ENCODE results near the gene PCMT1.

The PCMT1 gene

DNA sequence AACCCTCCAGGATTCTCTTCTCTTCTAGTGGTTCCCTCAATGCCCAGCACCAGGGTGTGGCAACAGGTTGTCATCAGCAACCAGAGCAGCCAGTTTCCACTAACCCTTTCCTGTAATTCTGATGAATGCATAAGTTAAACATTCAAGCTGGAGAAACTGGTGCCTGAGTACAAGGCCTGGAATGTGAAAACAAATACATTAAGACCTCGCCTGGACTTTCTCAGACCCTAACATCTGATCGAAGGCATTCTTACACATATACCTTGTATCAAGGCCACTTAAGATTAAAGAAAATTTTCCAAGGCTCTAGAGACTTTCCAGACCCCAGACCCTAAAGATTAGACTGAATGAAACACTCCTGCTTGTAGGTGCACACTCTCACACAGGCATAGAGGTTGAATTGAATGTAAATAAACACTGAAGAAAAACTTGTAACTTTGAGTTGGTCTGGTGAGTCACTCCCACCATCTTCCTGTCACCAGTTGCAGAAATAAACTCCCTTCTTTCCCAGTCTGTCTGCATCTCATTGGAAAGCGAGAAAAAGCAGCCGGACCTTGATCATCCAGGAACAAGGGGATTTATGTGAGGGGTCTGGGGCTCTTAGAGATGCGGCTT lies 105.6 kb downstream of the PCMT1 start:
- Histone ChIP-seq H3K36me3 (ENCODE audit: control insufficient read depth, insufficient read depth, low read length) (no peaks in the 10 kb centered on the region), H3K4me3 (ENCODE audit: low read depth, low read length) (no peak overlapping the region), H3K4me1 (ENCODE audit: control insufficient read depth, insufficient read depth, low read length) (peaks cover 15% of the 10 kb centered on the region), H3K9me3 (ENCODE audit: control insufficient read depth, insufficient read depth, low read depth, low read length) (no peaks in the 10 kb centered on the region), H3K27ac (ENCODE audit: low read depth, low read length) (no peak overlapping the region), H3K27me3 (ENCODE audit: control insufficient read depth, insufficient read depth, low read length) (0 out of 2 replicates have a peak, but pooled peaks cover under 1% of the 10 kb centered on the region), H3K9ac (ENCODE audit: low read length) (no peak overlapping the region)

DNA sequence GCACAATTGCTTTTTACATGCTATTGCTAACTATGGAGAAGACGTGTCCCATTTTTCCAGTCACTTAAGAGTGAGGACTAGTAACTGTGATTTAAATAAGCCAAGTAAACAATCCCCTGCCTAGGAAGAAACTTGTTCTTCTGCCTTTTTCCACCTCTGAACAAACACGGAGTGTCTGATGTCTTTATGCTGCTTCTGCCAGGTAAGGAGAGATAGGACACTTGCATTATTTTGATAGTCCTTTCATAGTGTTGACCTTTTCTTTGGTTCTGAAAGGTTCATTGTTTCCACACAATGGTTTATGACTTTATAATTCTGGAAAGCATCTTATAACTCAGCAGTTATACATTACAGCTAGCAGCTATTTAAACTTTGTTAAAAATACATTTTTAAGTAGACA lies 106.2 kb downstream of the PCMT1 start:
- Histone ChIP-seq H3K9ac (ENCODE audit: low read length) (no peak overlapping the region), H3K4me1 (ENCODE audit: control insufficient read depth, insufficient read depth, low read length) (peaks cover 17% of the 10 kb centered on the region), H3K27ac (ENCODE audit: low read depth, low read length) (no peak overlapping the region)

DNA sequence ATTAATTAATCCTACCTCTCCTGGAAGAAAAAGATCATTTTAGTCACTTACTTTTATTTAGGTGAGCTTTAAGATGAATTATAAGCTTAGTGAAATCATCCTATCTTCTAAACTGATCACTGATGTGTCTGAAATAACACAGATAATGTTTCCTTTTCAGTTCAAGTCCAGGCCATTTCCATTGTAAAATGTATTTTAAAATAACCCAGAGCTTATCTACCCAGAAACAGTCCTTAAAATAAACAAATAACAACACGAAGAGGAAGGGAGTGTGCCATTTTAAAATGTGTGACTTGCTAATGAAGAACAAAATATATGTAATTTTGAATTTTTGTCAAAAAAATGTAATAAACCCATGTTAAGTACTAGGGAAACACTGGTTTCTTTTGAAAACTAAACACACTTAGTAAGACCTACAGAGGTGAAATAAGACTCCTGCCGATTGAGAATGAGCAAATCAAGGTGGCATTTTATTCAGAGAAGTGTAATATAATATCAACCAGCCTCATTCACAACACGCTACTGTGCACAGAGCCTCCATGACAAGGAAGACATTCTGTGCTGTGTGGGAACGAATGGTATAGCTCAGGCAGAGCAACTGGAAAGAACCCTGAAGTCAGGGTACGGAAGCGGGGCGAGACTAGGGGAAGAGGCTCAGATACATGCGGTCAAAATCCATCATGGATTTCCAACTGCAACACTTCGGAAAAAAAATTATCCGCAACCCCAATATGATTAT lies 106.9 kb downstream of the PCMT1 start:
- Histone ChIP-seq H3K9ac (ENCODE audit: low read length) (no peak overlapping the region), H3K4me3 (ENCODE audit: low read depth, low read length) (no peak overlapping the region), H3K27ac (ENCODE audit: low read depth, low read length) (no peak overlapping the region), H3K27me3 (ENCODE audit: control insufficient read depth, insufficient read depth, low read length) (peaks cover 13% of the 10 kb centered on the region; the same call in 1 of the 2 replicates), H3K9me3 (ENCODE audit: control insufficient read depth, insufficient read depth, low read depth, low read length) (no peaks in the 10 kb centered on the region), H3K4me1 (ENCODE audit: control insufficient read depth, insufficient read depth, low read length) (peaks cover 24% of the 10 kb centered on the region), H3K36me3 (ENCODE audit: control insufficient read depth, insufficient read depth, low read length) (no peaks in the 10 kb centered on the region)

More for the DNA sequence above, 106.2 kb downstream of the PCMT1 start:
- no peak overlapping the region for H3K4me3 ChIP-seq (ENCODE audit: low read depth, low read length)
- no peaks in the 10 kb centered on the region for H3K9me3 ChIP-seq (ENCODE audit: control insufficient read depth, insufficient read depth, low read depth, low read length)
- H3K36me3 ChIP-seq (ENCODE audit: control insufficient read depth, insufficient read depth, low read length): no peaks in the 10 kb centered on the region
- peaks cover 6% of the 10 kb centered on the region; the same call in 1 of the 2 replicates for H3K27me3 ChIP-seq (ENCODE audit: control insufficient read depth, insufficient read depth, low read length)

DNA sequence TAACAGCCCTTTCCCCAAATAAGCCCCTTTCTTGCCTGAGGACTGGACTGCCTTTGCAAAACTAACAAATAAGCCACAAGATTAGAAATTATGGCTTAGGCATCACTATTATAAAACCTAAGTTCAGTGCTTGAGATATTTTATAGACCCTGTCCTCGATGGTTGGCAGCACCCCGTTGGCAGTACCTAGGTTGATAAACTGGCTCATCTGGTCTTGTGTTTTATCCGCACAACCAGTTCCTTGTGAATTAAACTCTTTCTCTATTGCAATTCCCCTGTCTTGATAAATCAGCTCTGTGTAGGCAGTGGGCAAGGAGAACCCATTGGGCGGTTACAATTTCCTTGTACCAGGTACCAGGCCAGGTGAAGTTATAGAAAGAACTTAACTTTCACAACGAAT lies 108.0 kb downstream of the PCMT1 start:
- Histone ChIP-seq H3K9me3 (ENCODE audit: control insufficient read depth, insufficient read depth, low read depth, low read length) (no peaks in the 10 kb centered on the region), H3K4me3 (ENCODE audit: low read depth, low read length) (no peak overlapping the region), H3K27ac (ENCODE audit: low read depth, low read length) (no peak overlapping the region), H3K9ac (ENCODE audit: low read length) (no peak overlapping the region), H3K36me3 (ENCODE audit: control insufficient read depth, insufficient read depth, low read length) (no peaks in the 10 kb centered on the region), H3K4me1 (ENCODE audit: control insufficient read depth, insufficient read depth, low read length) (peaks cover 24% of the 10 kb centered on the region), H3K27me3 (ENCODE audit: control insufficient read depth, insufficient read depth, low read length) (peaks cover 24% of the 10 kb centered on the region)

DNA sequence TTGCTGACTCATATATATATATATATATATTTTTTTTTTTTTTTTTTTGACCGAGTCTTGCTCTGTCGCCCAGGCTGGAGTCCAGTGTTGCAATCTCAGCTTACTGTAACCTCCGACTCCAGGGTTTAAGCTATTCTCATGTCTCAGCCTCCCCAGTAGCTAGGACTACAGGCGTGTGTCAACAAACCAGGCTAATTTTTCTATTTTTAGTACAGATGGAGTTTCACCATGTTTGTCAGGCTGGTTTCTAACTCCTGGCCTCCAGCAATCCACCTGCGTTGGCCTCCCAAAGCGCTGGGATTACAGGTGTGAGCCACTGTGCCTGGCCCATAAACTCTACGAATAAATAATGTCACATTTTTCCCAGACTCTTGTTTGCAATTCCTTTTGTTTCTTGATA lies 109.8 kb downstream of the PCMT1 start:
- Histone ChIP-seq H3K27me3 (ENCODE audit: control insufficient read depth, insufficient read depth, low read length) (peaks cover 30% of the 10 kb centered on the region), H3K4me3 (ENCODE audit: low read depth, low read length) (no peak overlapping the region), H3K9ac (ENCODE audit: low read length) (no peak overlapping the region), H3K36me3 (ENCODE audit: control insufficient read depth, insufficient read depth, low read length) (no peaks in the 10 kb centered on the region), H3K9me3 (ENCODE audit: control insufficient read depth, insufficient read depth, low read depth, low read length) (no peaks in the 10 kb centered on the region), H3K27ac (ENCODE audit: low read depth, low read length) (no peak overlapping the region), H3K4me1 (ENCODE audit: control insufficient read depth, insufficient read depth, low read length) (peaks cover 24% of the 10 kb centered on the region)

DNA sequence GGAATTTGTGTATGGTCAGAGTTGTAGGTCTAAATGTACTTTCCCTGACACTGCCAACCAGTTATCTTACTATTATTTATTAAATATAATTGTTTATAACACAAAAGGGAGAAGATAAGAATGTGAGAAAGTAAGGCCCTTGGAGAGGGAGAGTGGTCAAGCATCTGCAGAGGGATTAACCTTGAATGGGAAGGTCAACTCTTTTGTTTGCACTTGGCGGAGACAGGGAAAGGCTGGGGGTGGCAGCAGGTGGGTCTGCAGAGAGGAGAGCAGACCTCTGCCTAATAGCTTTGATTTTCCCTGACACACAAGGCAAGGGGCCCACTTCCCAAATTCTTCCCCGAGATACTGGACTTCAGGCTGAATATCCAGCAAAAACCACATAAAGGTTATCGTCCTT lies 110.4 kb downstream of the PCMT1 start:
- peaks cover 30% of the 10 kb centered on the region for H3K27me3 ChIP-seq (ENCODE audit: control insufficient read depth, insufficient read depth, low read length)
- H3K27ac ChIP-seq (ENCODE audit: low read depth, low read length): no peak overlapping the region
- H3K9me3 ChIP-seq (ENCODE audit: control insufficient read depth, insufficient read depth, low read depth, low read length): no peaks in the 10 kb centered on the region
- no peaks in the 10 kb centered on the region for H3K36me3 ChIP-seq (ENCODE audit: control insufficient read depth, insufficient read depth, low read length)
- H3K4me1 ChIP-seq (ENCODE audit: control insufficient read depth, insufficient read depth, low read length): peaks cover 19% of the 10 kb centered on the region
- H3K4me3 ChIP-seq (ENCODE audit: low read depth, low read length): no peak overlapping the region
- H3K9ac ChIP-seq (ENCODE audit: low read length): no peak overlapping the region

DNA sequence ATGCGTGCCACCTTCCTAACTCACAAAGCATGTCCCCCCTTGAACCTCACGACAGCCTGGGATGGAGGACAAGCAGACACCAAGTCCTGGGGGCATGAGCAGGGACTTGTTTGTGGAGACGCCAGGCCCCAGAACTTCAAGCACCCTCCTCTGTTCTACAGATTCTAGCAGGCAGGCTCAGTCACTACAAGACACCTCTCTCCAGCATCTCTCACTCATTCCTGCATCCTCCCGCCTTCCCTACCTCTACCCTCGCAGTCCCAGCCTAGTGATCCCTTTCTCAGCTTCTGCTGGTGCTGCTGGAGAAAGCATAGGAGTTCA lies 110.9 kb downstream of the PCMT1 start:
- Histone ChIP-seq H3K27me3 (ENCODE audit: control insufficient read depth, insufficient read depth, low read length) (peaks cover 30% of the 10 kb centered on the region), H3K36me3 (ENCODE audit: control insufficient read depth, insufficient read depth, low read length) (no peaks in the 10 kb centered on the region), H3K4me1 (ENCODE audit: control insufficient read depth, insufficient read depth, low read length) (peaks cover 13% of the 10 kb centered on the region; the same call in 1 of the 2 replicates), H3K4me3 (ENCODE audit: low read depth, low read length) (no peak overlapping the region), H3K9ac (ENCODE audit: low read length) (no peak overlapping the region), H3K27ac (ENCODE audit: low read depth, low read length) (no peak overlapping the region), H3K9me3 (ENCODE audit: control insufficient read depth, insufficient read depth, low read depth, low read length) (no peaks in the 10 kb centered on the region)

Data from HUES6 (cell line).